Measurements from ENCODE around the gene TMTC2. TPM values are rescaled to one million over a fixed set of nuclear protein-coding genes. Genes with fewer than 3 reads are reported as not detected.
A peak's percentile ranks its signal among the peaks of the same experiment; 100 is the strongest.

TMTC2 gene
- total RNA-seq, 4 donors from 2014 or later, result 18.8 to 30.7 (median 21.0) TPM

DNA sequence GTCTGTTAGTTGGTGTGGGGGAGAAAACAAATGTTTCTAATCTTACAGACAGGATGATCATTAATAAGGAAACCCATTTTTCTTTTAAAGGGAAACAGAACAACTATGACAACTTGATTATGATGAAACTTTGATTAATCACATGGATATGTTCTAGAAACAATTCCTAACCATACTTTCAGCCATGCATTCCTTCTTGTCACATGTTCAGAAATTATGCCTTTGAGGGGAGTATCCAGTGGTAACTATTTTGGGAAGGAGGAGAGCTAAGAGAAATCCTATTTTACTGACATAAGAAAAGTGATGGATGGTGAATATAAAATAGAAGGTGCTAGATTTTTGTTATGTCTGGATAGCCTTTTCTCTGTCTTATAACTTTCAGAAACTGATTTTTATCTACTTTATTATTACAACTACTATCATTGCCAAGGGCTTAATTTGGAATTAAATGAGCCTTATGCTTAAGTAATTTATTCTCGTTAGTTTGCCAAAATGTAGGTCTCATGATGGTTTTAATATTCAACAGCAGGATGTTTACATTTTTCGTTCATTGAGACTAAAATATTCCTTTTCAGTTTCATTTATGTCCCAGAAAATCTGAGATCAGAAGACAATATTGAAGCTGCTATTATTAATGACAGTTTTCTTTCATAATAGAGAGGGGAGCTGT, 200.1 kb downstream of the TMTC2 start:
- WGBS, 2 donors, result 77 to 80% methylated on average over 2 of the region's 2 CpGs
- H3K4me1 ChIP-seq, result no peaks in the 10 kb centered on the region
- no peaks in the 10 kb centered on the region for H3K36me3 ChIP-seq
- intact Hi-C loops (cut with DNase I), result no loop called here
- DNase-seq, result no peak
- H3K4me3 ChIP-seq (replicated peaks in 1 of 3), result no peak overlapping the region
- H3K9me3 ChIP-seq, result no peaks in the 10 kb centered on the region
- TF ChIP-seq, protein P1, sequence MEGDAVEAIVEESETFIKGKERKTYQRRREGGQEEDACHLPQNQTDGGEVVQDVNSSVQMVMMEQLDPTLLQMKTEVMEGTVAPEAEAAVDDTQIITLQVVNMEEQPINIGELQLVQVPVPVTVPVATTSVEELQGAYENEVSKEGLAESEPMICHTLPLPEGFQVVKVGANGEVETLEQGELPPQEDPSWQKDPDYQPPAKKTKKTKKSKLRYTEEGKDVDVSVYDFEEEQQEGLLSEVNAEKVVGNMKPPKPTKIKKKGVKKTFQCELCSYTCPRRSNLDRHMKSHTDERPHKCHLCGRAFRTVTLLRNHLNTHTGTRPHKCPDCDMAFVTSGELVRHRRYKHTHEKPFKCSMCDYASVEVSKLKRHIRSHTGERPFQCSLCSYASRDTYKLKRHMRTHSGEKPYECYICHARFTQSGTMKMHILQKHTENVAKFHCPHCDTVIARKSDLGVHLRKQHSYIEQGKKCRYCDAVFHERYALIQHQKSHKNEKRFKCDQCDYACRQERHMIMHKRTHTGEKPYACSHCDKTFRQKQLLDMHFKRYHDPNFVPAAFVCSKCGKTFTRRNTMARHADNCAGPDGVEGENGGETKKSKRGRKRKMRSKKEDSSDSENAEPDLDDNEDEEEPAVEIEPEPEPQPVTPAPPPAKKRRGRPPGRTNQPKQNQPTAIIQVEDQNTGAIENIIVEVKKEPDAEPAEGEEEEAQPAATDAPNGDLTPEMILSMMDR (IDR thresholded peaks at IDR 0.05), result no peak
- no peak for TF ChIP-seq POLR2A (IDR thresholded peaks at IDR 0.05)
- H3K27me3 ChIP-seq, result no peaks in the 10 kb centered on the region
- no peak overlapping the region for H3K27ac ChIP-seq

DNA sequence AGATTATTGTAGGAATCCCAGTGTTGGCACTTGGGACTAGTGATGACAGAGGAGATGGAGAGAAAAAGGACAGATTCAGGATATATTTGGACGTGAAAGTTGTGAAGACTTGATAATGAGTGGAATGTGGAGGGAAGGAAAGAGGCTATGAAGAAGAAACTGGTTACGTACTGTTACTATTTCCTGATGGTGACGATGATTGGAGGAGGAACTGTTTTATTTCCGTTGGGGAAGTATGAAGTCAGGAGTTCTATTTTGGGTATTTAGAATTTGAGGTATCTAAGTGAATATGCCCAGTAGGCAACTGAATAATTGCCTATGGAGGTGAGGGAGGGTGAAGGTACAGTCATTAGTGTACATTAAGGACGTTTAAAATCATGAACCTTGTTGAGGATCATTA, 207.2 kb downstream of the TMTC2 start:
- no peak overlapping the region for H3K4me3 ChIP-seq (replicated peaks in 1 of 3)
- 72 to 77% methylated on average over 5 of the region's 5 CpGs for WGBS, 2 donors
- TF ChIP-seq, protein P1 (IDR thresholded peaks at IDR 0.05), result no peak
- no peak for TF ChIP-seq POLR2A (IDR thresholded peaks at IDR 0.05)

DNA sequence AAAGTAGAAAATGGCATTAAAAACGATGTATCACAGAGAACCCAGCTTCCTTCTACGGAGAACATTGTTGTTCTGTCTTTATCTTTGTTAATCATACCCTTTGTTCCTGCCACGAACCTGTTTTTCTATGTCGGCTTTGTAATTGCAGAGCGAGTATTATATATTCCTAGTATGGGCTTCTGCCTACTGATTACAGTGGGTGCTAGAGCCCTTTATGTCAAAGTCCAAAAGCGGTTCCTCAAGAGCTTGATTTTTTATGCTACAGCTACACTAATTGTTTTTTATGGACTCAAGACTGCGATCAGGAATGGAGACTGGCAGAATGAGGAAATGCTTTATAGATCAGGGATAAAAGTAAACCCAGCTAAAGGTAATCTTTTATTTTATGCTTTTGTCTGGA, 209.6 kb downstream of the TMTC2 start:
- Histone ChIP-seq H3K36me3 (no peaks in the 10 kb centered on the region), H3K4me3 (replicated peaks in 1 of 3) (no peak overlapping the region), H3K27me3 (no peaks in the 10 kb centered on the region), H3K9me3 (no peaks in the 10 kb centered on the region), H3K4me1 (no peaks in the 10 kb centered on the region), H3K27ac (no peak overlapping the region)
- WGBS, 2 donors, result 91% methylated on average over 7 of the region's 7 CpGs
- intact Hi-C loops (cut with DNase I), result no loop called here
- DNase-seq, result no peak
- TF ChIP-seq POLR2A (IDR thresholded peaks at IDR 0.05), result no peak
- TF ChIP-seq, protein P1 (IDR thresholded peaks at IDR 0.05), result no peak

More for the DNA sequence above, 207.2 kb downstream of the TMTC2 start:
- DNase-seq, result no peak
- no peaks in the 10 kb centered on the region for H3K4me1 ChIP-seq
- no peaks in the 10 kb centered on the region for H3K27me3 ChIP-seq
- no peaks in the 10 kb centered on the region for H3K36me3 ChIP-seq
- intact Hi-C loops (cut with DNase I), result no loop called here
- no peak overlapping the region for H3K27ac ChIP-seq
- no peaks in the 10 kb centered on the region for H3K9me3 ChIP-seq

DNA sequence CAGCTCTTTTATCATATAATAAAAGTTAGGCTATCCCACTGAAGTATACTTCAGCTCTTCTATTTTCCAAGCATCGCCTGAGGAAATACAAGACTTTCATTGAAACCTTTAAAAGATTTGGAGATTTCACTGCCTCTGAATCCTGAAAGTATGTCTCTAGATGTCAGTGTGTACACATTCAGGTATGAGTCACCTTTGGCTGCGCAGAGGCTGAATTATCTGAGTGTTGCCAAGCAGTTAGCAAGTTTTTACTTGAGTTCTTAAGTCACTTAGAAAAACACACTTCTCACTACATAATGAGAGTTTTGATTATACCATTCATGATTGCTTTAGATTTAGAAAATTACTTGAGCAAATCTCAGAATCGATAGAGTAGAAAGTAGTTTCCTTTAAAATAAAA, 210.3 kb downstream of the TMTC2 start:
- H3K27me3 ChIP-seq, result no peaks in the 10 kb centered on the region
- no peak overlapping the region for H3K4me3 ChIP-seq (replicated peaks in 1 of 3)
- no peaks in the 10 kb centered on the region for H3K4me1 ChIP-seq
- peak; percentile 58 to 67 for DNase-seq
- no peaks in the 10 kb centered on the region for H3K9me3 ChIP-seq
- WGBS, 2 donors, result 33 to 51% methylated on average over 3 of the region's 3 CpGs
- TF ChIP-seq, protein P1 (IDR thresholded peaks at IDR 0.05), result peak in 2 of 6 experiments; percentile 29 to 34
- TF ChIP-seq POLR2A (IDR thresholded peaks at IDR 0.05), result no peak
- H3K36me3 ChIP-seq, result no peaks in the 10 kb centered on the region
- intact Hi-C loops (cut with DNase I), result no loop called here
- H3K27ac ChIP-seq, result no peak overlapping the region

DNA sequence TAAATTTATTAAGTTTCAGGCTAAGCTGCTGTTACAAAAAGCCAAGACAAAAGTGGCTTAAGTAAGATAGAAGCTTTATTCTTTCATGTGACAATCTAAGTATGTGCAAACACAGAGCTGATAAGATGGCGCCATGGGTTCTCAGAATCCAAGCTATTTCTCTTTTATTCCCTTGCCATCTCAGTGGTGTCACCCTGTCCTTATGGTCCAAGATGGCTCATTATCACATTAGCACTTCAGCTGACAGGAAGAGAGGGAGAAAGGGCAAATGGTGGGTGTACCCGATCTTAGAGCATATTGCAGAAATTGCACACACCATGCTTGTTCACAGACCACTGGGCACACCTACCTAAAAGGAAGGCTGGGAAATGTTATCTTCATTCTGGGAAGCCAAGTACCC, 211.7 kb downstream of the TMTC2 start:
- Histone ChIP-seq H3K27ac (no peak overlapping the region), H3K4me3 (replicated peaks in 1 of 3) (no peak overlapping the region), H3K9me3 (no peaks in the 10 kb centered on the region), H3K36me3 (no peaks in the 10 kb centered on the region), H3K27me3 (no peaks in the 10 kb centered on the region), H3K4me1 (no peaks in the 10 kb centered on the region)
- intact Hi-C loops (cut with DNase I), result no loop called here
- TF ChIP-seq POLR2A (IDR thresholded peaks at IDR 0.05), result no peak
- TF ChIP-seq, protein P1 (IDR thresholded peaks at IDR 0.05), result no peak
- no peak for DNase-seq
- 47 to 95% methylated on average over 2 of the region's 2 CpGs for WGBS, 2 donors
